NT2/D1 (cell line): ENCODE data around the gene SCLY.

ENCODE experiments used
- SUZ12 ChIP-seq: IDR thresholded peaks from 2 replicates; pipeline ENCODE4 v1.6.1; 2011; ENCODE audit not compliant: insufficient read length, insufficient read depth; ENCODE audit errors: extremely low read depth
- ZNF274 ChIP-seq: IDR thresholded peaks from 2 replicates; pipeline ENCODE4 v1.6.1; 2011; ENCODE audit warnings: mild to moderate bottlenecking, low read depth, low read length

DNA sequence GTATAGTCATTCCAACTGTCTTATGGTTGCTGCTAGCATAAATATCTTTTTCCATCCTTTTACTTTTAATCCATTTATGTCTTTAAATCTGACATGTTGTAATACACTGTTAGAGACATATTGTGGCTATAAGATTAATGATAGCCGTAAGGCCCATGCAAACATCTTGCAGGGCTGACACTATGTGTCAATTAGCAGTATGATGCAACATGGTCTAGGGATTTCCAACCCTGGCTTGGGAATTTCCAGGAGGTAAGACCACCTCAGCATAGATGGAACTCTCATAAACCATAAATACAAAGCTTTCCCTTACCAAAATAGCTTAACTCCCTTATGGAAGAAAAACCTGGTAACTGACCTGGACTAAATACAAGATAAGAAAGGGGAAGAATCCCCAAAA, 16.5 kb downstream of the SCLY start:
- TF ChIP-seq ZNF274 = no peak
- TF ChIP-seq SUZ12 = no peak
